ENCODE measurements around the gene CHD5.

- TF ChIP-seq, protein P1, sequence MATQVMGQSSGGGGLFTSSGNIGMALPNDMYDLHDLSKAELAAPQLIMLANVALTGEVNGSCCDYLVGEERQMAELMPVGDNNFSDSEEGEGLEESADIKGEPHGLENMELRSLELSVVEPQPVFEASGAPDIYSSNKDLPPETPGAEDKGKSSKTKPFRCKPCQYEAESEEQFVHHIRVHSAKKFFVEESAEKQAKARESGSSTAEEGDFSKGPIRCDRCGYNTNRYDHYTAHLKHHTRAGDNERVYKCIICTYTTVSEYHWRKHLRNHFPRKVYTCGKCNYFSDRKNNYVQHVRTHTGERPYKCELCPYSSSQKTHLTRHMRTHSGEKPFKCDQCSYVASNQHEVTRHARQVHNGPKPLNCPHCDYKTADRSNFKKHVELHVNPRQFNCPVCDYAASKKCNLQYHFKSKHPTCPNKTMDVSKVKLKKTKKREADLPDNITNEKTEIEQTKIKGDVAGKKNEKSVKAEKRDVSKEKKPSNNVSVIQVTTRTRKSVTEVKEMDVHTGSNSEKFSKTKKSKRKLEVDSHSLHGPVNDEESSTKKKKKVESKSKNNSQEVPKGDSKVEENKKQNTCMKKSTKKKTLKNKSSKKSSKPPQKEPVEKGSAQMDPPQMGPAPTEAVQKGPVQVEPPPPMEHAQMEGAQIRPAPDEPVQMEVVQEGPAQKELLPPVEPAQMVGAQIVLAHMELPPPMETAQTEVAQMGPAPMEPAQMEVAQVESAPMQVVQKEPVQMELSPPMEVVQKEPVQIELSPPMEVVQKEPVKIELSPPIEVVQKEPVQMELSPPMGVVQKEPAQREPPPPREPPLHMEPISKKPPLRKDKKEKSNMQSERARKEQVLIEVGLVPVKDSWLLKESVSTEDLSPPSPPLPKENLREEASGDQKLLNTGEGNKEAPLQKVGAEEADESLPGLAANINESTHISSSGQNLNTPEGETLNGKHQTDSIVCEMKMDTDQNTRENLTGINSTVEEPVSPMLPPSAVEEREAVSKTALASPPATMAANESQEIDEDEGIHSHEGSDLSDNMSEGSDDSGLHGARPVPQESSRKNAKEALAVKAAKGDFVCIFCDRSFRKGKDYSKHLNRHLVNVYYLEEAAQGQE (IDR thresholded peaks at IDR 0.05; ENCODE audit: insufficient read depth in 1 of 2, low read depth in 2 of 2, low read length in 1 of 2): no peak
- TF ChIP-seq, protein P2, sequence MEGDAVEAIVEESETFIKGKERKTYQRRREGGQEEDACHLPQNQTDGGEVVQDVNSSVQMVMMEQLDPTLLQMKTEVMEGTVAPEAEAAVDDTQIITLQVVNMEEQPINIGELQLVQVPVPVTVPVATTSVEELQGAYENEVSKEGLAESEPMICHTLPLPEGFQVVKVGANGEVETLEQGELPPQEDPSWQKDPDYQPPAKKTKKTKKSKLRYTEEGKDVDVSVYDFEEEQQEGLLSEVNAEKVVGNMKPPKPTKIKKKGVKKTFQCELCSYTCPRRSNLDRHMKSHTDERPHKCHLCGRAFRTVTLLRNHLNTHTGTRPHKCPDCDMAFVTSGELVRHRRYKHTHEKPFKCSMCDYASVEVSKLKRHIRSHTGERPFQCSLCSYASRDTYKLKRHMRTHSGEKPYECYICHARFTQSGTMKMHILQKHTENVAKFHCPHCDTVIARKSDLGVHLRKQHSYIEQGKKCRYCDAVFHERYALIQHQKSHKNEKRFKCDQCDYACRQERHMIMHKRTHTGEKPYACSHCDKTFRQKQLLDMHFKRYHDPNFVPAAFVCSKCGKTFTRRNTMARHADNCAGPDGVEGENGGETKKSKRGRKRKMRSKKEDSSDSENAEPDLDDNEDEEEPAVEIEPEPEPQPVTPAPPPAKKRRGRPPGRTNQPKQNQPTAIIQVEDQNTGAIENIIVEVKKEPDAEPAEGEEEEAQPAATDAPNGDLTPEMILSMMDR (IDR thresholded peaks at IDR 0.05): no peak
- TF ChIP-seq SIN3A (IDR thresholded peaks at IDR 0.05; ENCODE audit: borderline replicate concordance, insufficient read depth, low read depth, low read length) (no peak), POLR2AphosphoS5 (IDR thresholded peaks at IDR 0.05; ENCODE audit: low read depth, low read length) (no peak)
Measured at GRCh38 chr1:6144175-6144574, 35.9 kb downstream of the CHD5 start.
